Parathyroid adenoma (tissue), 2 donors: ENCODE results near the gene ANGPTL7.

ENCODE experiments used
- H2AFZ ChIP-seq: fragments of 300-600 bp; sonication (generic); one replicate; pipeline ENCODE4 v1.7.0; 2017; ENCODE audit warnings: antibody characterized with exemption, mild to moderate bottlenecking
- H3K27ac ChIP-seq: fragments of 300-600 bp; sonication (generic); one replicate; pipeline ENCODE4 v1.7.0; 2017
- H3K27me3 ChIP-seq: fragments of 300-600 bp; sonication (generic); one replicate; pipeline ENCODE4 v1.7.0; 2017; ENCODE audit warnings: low read length; ENCODE audit not compliant: control insufficient read depth, insufficient read depth
- H3K36me3 ChIP-seq: fragments of 300-600 bp; sonication (generic); one replicate; pipeline ENCODE4 v1.7.0; 2017; ENCODE audit warnings: low read length; ENCODE audit not compliant: control insufficient read depth, insufficient read depth
- H3K4me1 ChIP-seq: fragments of 300-600 bp; sonication (generic); one replicate; pipeline ENCODE4 v1.7.0; 2017; ENCODE audit warnings: control low read depth
- H3K4me2 ChIP-seq: fragments of 300-600 bp; sonication (generic); one replicate; pipeline ENCODE4 v1.7.0; 2017; ENCODE audit warnings: low read length
- H3K4me3 ChIP-seq: fragments of 300-600 bp; sonication (generic); one replicate; pipeline ENCODE4 v1.7.0; 2017; ENCODE audit warnings: low read depth, low read length
- H3K79me2 ChIP-seq: fragments of 300-600 bp; sonication (generic); one replicate; pipeline ENCODE4 v1.7.0; 2017; ENCODE audit warnings: control low read depth
- H3K9ac ChIP-seq: fragments of 300-600 bp; sonication (generic); one replicate; pipeline ENCODE4 v1.7.0; 2017; ENCODE audit warnings: mild to moderate bottlenecking
- H3K9me3 ChIP-seq: fragments of 300-600 bp; sonication (generic); one replicate; pipeline ENCODE4 v1.7.0; 2017; ENCODE audit warnings: low read length; ENCODE audit not compliant: control insufficient read depth
- CTCF ChIP-seq: fragments of 300-600 bp; sonication (generic); IDR thresholded peaks from one replicate; pipeline ENCODE4 v1.7.0; 2017; ENCODE audit warnings: antibody characterized with exemption, mild to moderate bottlenecking
- donor health status: primary hyperparathyroidism.

Gene ANGPTL7

GRCh38 chr1:11144570-11145256 lies 44.4 kb upstream of the ANGPTL7 start:
- no peaks in the 10 kb centered on the region for H3K9me3 ChIP-seq
- no peaks in the 10 kb centered on the region for H3K4me1 ChIP-seq
- no peak overlapping the region for H2AFZ ChIP-seq
- no peak overlapping the region for H3K4me2 ChIP-seq
- no peak overlapping the region for H3K27ac ChIP-seq
- no peak overlapping the region for H3K4me3 ChIP-seq
- H3K9ac ChIP-seq, result no peak overlapping the region
- no peak for TF ChIP-seq CTCF
- no peaks in the 10 kb centered on the region for H3K36me3 ChIP-seq
- no peaks in the 10 kb centered on the region for H3K79me2 ChIP-seq
- H3K27me3 ChIP-seq, result no peaks in the 10 kb centered on the region

GRCh38 chr1:11145741-11146140 lies 43.4 kb upstream of the ANGPTL7 start:
- no peaks in the 10 kb centered on the region for H3K36me3 ChIP-seq
- no peaks in the 10 kb centered on the region for H3K27me3 ChIP-seq
- no peaks in the 10 kb centered on the region for H3K9me3 ChIP-seq
- H3K4me3 ChIP-seq, result no peak overlapping the region
- TF ChIP-seq CTCF, result no peak
- no peaks in the 10 kb centered on the region for H3K4me1 ChIP-seq
- no peak overlapping the region for H3K4me2 ChIP-seq
- H3K9ac ChIP-seq, result no peak overlapping the region
- no peak overlapping the region for H2AFZ ChIP-seq
- no peak overlapping the region for H3K27ac ChIP-seq
- no peaks in the 10 kb centered on the region for H3K79me2 ChIP-seq

GRCh38 chr1:11147197-11147770 lies 41.9 kb upstream of the ANGPTL7 start:
- H3K36me3 ChIP-seq, result no peaks in the 10 kb centered on the region
- H3K27ac ChIP-seq, result no peak overlapping the region
- no peak for TF ChIP-seq CTCF

GRCh38 chr1:11150326-11150725 lies 38.8 kb upstream of the ANGPTL7 start:
- TF ChIP-seq CTCF, result no peak
- no peaks in the 10 kb centered on the region for H3K4me1 ChIP-seq
- no peak overlapping the region for H3K4me2 ChIP-seq
- H3K79me2 ChIP-seq, result no peaks in the 10 kb centered on the region
- no peak overlapping the region for H2AFZ ChIP-seq
- H3K27ac ChIP-seq, result no peak overlapping the region
- no peak overlapping the region for H3K4me3 ChIP-seq
- H3K36me3 ChIP-seq, result no peaks in the 10 kb centered on the region
- H3K27me3 ChIP-seq, result no peaks in the 10 kb centered on the region
- H3K9me3 ChIP-seq, result no peaks in the 10 kb centered on the region
- H3K9ac ChIP-seq, result no peak overlapping the region

More at GRCh38 chr1:11147197-11147770, 41.9 kb upstream of the ANGPTL7 start:
- H3K27me3 ChIP-seq, result no peaks in the 10 kb centered on the region
- H3K79me2 ChIP-seq, result no peaks in the 10 kb centered on the region
- H3K4me2 ChIP-seq, result no peak overlapping the region
- no peaks in the 10 kb centered on the region for H3K4me1 ChIP-seq
- H3K4me3 ChIP-seq, result no peak overlapping the region
- no peak overlapping the region for H2AFZ ChIP-seq
- H3K9me3 ChIP-seq, result no peaks in the 10 kb centered on the region
- no peak overlapping the region for H3K9ac ChIP-seq

GRCh38 chr1:11151114-11151513 lies 38.0 kb upstream of the ANGPTL7 start:
- no peaks in the 10 kb centered on the region for H3K36me3 ChIP-seq

More at GRCh38 chr1:11151114-11151513, 38.0 kb upstream of the ANGPTL7 start:
- Histone ChIP-seq H3K9ac (no peak overlapping the region), H3K9me3 (no peaks in the 10 kb centered on the region), H3K79me2 (no peaks in the 10 kb centered on the region), H3K4me3 (no peak overlapping the region), H3K27me3 (no peaks in the 10 kb centered on the region), H3K4me2 (no peak overlapping the region), H3K27ac (no peak overlapping the region), H2AFZ (no peak overlapping the region), H3K4me1 (no peaks in the 10 kb centered on the region)
- TF ChIP-seq CTCF, result no peak
